Keratinocyte (primary cell): ENCODE results near the gene ARHGAP22. TPM values are rescaled to one million over a fixed set of nuclear protein-coding genes. Genes with fewer than 3 reads are reported as not detected.

Experiments
- DNase-seq: peaks from one replicate; pipeline ENCODE4 v3.0.0-alpha.2; 2011; ENCODE audit warnings: low read depth, missing footprints, low spot score
- FAIRE-seq: peaks from 2 replicates; lab custom pipeline; 2011; peaks lifted over from hg19 to GRCh38; lab: Jason Lieb, UNC
- H2AFZ ChIP-seq: 2 replicates; pipeline ENCODE4 v1.6.0; 2012; ENCODE audit warnings: low read length, control low read depth, inconsistent platforms; ENCODE audit not compliant: control insufficient read depth
- H3K27ac ChIP-seq: 2 replicates; pipeline ENCODE4 v1.5.1; 2011; ENCODE audit warnings: low read length; ENCODE audit not compliant: control insufficient read depth, insufficient read depth
- H3K27me3 ChIP-seq: 3 replicates; pipeline ENCODE4 v1.6.0; 2011; ENCODE audit warnings: low read length; ENCODE audit not compliant: control insufficient read depth, insufficient read depth; ENCODE audit errors: extremely low read depth
- H3K36me3 ChIP-seq, 2 experiments: 2 replicates in 1 of 2; 3 replicates in 1 of 2; pipeline ENCODE4 v1.5.1; 2011; ENCODE audit warnings: low read length in 2 of 2, mild to moderate bottlenecking in 1 of 2; ENCODE audit not compliant: control insufficient read depth in 2 of 2, insufficient read depth in 2 of 2; ENCODE audit errors: extremely low read depth in 1 of 2
- H3K4me1 ChIP-seq: 3 replicates; pipeline ENCODE4 v1.5.1; 2011; ENCODE audit warnings: low read length; ENCODE audit not compliant: control insufficient read depth, insufficient read depth; ENCODE audit errors: extremely low read depth
- H3K4me2 ChIP-seq: 3 replicates; pipeline ENCODE4 v1.6.0; 2011; ENCODE audit warnings: low read depth, low read length; ENCODE audit not compliant: control insufficient read depth, insufficient read depth; ENCODE audit errors: extremely low read depth
- H3K4me3 ChIP-seq, 3 experiments: fragments of 200-600 bp in 1 of 3; sonication (generic) in 1 of 3; 2 replicates in 2 of 3; 3 replicates in 1 of 3; pipeline ENCODE4 v1.5.1; 2011 to 2016; ENCODE audit warnings: low read length in 3 of 3, mild to moderate bottlenecking in 3 of 3, control low read depth in 2 of 3, inconsistent platforms in 1 of 3, low read depth in 1 of 3, mixed read lengths in 1 of 3, mixed run types in 1 of 3, moderate library complexity in 1 of 3; ENCODE audit not compliant: control insufficient read depth in 2 of 3, insufficient read depth in 2 of 3; ENCODE audit errors: extremely low read depth in 1 of 3
- H3K79me2 ChIP-seq: 2 replicates; pipeline ENCODE4 v1.6.0; 2012; ENCODE audit warnings: low read length; ENCODE audit not compliant: control insufficient read depth, insufficient read depth
- H3K9ac ChIP-seq: 3 replicates; pipeline ENCODE4 v1.6.0; 2011; ENCODE audit warnings: low read length; ENCODE audit not compliant: control insufficient read depth, insufficient read depth; ENCODE audit errors: extremely low read depth
- H3K9me1 ChIP-seq: 3 replicates; pipeline ENCODE4 v1.6.0; 2011; ENCODE audit warnings: low read length; ENCODE audit not compliant: control insufficient read depth, insufficient read depth; ENCODE audit errors: extremely low read depth
- H3K9me3 ChIP-seq: 2 replicates; pipeline ENCODE4 v1.5.1; 2012; ENCODE audit warnings: low read depth, low read length; ENCODE audit not compliant: control insufficient read depth
- H4K20me1 ChIP-seq: 3 replicates; pipeline ENCODE4 v1.6.0; 2011; ENCODE audit warnings: low read length; ENCODE audit not compliant: control insufficient read depth, insufficient read depth; ENCODE audit errors: extremely low read depth
- EZH2 ChIP-seq: IDR thresholded peaks from one replicate; pipeline ENCODE4 v1.6.1; 2012; ENCODE audit warnings: inconsistent platforms, mild to moderate bottlenecking, low read length, moderate library complexity
- dilution Hi-C: fragments of 300-500 bp; cut with MboI; formaldehyde crosslinking; loops from one replicate; pipeline ENCODE4 v1.7.0; 2020; ENCODE audit warnings: low sequenced_read_pairs; ENCODE audit not compliant: extremely low pct_ligation_motif_present
- polyA plus RNA-seq, 5 experiments: library from polyadenylated mRNA; depleted of rRNA in 3 of 5; stranded (reverse) in 3 of 5; stranded (forward) in 1 of 5; unstranded in 1 of 5; fragments of >200 nt; gene quantifications; 1 replicate in 1 of 5; 2 replicates in 3 of 5; 3 replicates in 1 of 5; pipeline versions ENCODE4 v1.2.1 to v1.2.3, GENCODE V29; 2011 to 2012; ENCODE audit warnings: missing spikeins in 2 of 5, low read depth in 1 of 5, low replicate concordance in 1 of 5
- TF ChIP-seq, protein P1 (sequence below), 3 experiments: IDR thresholded peaks in 1 of 3; conservative IDR thresholded peaks in 1 of 3; optimal IDR thresholded peaks in 1 of 3; 2 replicates in 2 of 3; 3 replicates in 1 of 3; pipeline versions ENCODE3 to v1.5.1; 2011; ENCODE audit warnings: low read length in 3 of 3, mild to moderate bottlenecking in 3 of 3, moderate library complexity in 2 of 3, control low read depth in 1 of 3, inconsistent platforms in 1 of 3; ENCODE audit not compliant: insufficient read depth in 2 of 3; ENCODE audit errors: extremely low read depth in 1 of 3

The ARHGAP22 gene
- polyA plus RNA-seq, 1 donor (not counting 4 experiments of a cell fraction or from before 2014, with no cell fraction given) = 4.9 TPM

DNA sequence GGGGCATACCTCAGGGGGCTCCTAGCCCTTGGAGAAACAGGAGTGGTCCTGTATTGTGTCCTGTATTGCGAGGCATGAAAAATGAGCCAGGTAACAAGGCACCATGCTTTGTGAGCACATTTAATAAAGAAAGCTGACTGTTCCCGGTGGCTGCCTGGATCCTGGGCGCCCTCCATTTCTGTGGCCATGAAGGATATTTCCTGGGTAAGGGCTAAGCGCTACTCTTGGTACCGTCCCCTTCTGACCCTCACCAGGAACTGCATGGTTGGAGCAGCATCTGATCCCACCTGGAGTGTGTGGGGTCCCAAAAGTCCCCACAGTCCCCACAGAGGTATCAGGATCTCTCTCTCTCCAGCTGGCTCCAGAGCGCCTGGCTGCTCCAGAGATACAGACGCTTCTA is 158.9 kb downstream of the ARHGAP22 start:
- no peak for DNase-seq
- H3K9me1 ChIP-seq = no peaks in the 10 kb centered on the region
- peaks cover 3 to 5% of the 10 kb centered on the region in 2 experiments for H3K36me3 ChIP-seq
- no peak for TF ChIP-seq EZH2
- TF ChIP-seq, protein P1, sequence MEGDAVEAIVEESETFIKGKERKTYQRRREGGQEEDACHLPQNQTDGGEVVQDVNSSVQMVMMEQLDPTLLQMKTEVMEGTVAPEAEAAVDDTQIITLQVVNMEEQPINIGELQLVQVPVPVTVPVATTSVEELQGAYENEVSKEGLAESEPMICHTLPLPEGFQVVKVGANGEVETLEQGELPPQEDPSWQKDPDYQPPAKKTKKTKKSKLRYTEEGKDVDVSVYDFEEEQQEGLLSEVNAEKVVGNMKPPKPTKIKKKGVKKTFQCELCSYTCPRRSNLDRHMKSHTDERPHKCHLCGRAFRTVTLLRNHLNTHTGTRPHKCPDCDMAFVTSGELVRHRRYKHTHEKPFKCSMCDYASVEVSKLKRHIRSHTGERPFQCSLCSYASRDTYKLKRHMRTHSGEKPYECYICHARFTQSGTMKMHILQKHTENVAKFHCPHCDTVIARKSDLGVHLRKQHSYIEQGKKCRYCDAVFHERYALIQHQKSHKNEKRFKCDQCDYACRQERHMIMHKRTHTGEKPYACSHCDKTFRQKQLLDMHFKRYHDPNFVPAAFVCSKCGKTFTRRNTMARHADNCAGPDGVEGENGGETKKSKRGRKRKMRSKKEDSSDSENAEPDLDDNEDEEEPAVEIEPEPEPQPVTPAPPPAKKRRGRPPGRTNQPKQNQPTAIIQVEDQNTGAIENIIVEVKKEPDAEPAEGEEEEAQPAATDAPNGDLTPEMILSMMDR (optimal IDR thresholded peaks at IDR 0.05 in 1 of 3, IDR thresholded peaks at IDR 0.05 in 1 of 3, conservative IDR thresholded peaks at IDR 0.05 in 1 of 3; ENCODE audit: extremely low read depth in 1 of 3, insufficient read depth in 2 of 3, low read length in 3 of 3) = no peak
- H3K9ac ChIP-seq = no peak overlapping the region
- no peak overlapping the region for H3K4me3 ChIP-seq
- FAIRE-seq = no peak
- dilution Hi-C loops = no loop called here
- no peak overlapping the region for H2AFZ ChIP-seq
- no peaks in the 10 kb centered on the region for H3K9me3 ChIP-seq
- peaks cover 4% of the 10 kb centered on the region for H4K20me1 ChIP-seq
- H3K4me2 ChIP-seq = no peak overlapping the region
- no peak overlapping the region for H3K27ac ChIP-seq
- H3K4me1 ChIP-seq = no peaks in the 10 kb centered on the region
- H3K79me2 ChIP-seq = no peaks in the 10 kb centered on the region
- no peaks in the 10 kb centered on the region for H3K27me3 ChIP-seq

DNA sequence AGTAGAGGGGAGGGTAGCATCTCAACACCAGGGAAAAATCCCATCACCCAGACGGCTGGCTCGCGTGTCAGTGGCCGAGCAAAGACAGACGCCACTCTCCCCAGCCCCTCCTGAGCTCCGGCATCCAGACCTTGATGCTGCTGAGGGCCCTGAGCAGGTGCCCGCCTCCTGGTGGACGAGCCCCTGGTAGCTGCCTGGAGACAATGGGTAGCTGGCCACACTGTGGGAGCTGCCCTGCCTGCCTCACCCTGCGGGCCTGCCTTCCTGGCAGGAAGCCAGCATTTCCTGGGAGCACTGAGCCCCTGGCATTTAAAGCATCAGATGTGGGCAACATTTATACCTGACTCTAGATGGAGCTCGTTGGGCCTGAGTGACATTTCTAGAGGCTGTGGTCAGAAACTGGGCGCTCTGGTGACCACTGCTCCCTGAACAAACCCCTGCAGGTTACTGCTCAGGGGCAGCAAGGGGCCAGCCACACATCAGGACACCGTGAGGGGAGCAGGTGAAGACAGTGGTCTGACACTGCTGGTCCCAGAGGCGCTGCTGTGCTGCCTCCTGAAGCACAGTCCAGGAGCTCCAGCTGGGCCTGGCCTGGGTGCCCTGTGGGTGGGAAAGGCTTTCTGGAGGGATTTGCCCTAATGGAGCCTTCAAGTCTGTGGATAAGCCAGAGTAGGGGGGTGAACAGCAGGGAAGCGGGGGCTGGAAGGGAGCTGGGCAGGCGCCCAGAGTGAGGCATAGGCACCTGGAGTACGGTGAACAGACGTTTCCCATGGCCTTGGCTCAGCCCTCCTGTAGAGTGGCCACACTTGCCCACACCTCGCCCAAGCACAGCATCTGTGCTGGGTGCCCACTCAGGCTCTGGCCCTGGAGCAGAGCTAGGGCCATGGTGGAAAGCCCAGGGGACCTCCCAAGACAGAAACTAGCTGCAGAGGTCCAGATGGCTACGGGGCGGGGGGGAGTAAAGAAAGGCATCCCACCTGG is 159.7 kb downstream of the ARHGAP22 start:
- DNase-seq (no peak), FAIRE-seq (no peak)
- no peaks in the 10 kb centered on the region for H3K4me1 ChIP-seq

More for the DNA sequence above, 159.7 kb downstream of the ARHGAP22 start:
- no peak overlapping the region for H3K9ac ChIP-seq
- H3K27ac ChIP-seq = no peak overlapping the region
- no peaks in the 10 kb centered on the region for H3K27me3 ChIP-seq
- H4K20me1 ChIP-seq = peaks cover 4% of the 10 kb centered on the region
- H3K4me3 ChIP-seq = no peak overlapping the region
- no peaks in the 10 kb centered on the region for H3K9me1 ChIP-seq
- no peaks in the 10 kb centered on the region for H3K79me2 ChIP-seq
- no peaks in the 10 kb centered on the region for H3K9me3 ChIP-seq
- H3K4me2 ChIP-seq = no peak overlapping the region
- no peak overlapping the region for H2AFZ ChIP-seq
- TF ChIP-seq, protein P1 (optimal IDR thresholded peaks at IDR 0.05 in 1 of 3, IDR thresholded peaks at IDR 0.05 in 1 of 3, conservative IDR thresholded peaks at IDR 0.05 in 1 of 3; ENCODE audit: extremely low read depth in 1 of 3, insufficient read depth in 2 of 3, low read length in 3 of 3) = no peak
- no peak for TF ChIP-seq EZH2
- peaks cover 3 to 5% of the 10 kb centered on the region in 2 experiments for H3K36me3 ChIP-seq
- dilution Hi-C loops = no loop called here
